WTC11 (cell line): ENCODE results near the gene USP7. TPM values are rescaled to one million over a fixed set of nuclear protein-coding genes. Genes with fewer than 3 reads are reported as not detected.
A peak's percentile ranks its signal among the peaks of the same experiment; 100 is the strongest.

Experiments used
- ATAC-seq: fragments of 200-7000 bp; cut with Tn5 transposase; 2 replicates; pipeline ENCODE4 v1.10.0; 2021; ENCODE audit warnings: mild to moderate bottlenecking, moderate library complexity
- CTCF ChIA-PET: fragments of 300-600 bp; sonication (Branson Sonifier 250); formaldehyde crosslinking; loops from one replicate; lab custom pipeline; 2021; ENCODE audit warnings: antibody characterized with exemption; lab: Charles Lee
- POLR2A ChIA-PET: fragments of 350-600 bp; sonication (Branson Sonifier 250); formaldehyde crosslinking; loops from one replicate; lab custom pipeline; 2021; ENCODE audit warnings: antibody characterized with exemption; lab: Charles Lee
- DNase-seq: peaks from one replicate; pipeline ENCODE4 v3.0.0; 2021; ENCODE audit warnings: low spot score
- H3K27ac Mint-ChIP-seq: 2 replicates; pipeline ENCODE4 v1.8.0; 2021; ENCODE audit warnings: mixed read lengths
- H3K27me3 Mint-ChIP-seq: 2 replicates; pipeline ENCODE4 v1.8.0; 2021; ENCODE audit warnings: low read depth, mild to moderate bottlenecking, moderate library complexity, mixed read lengths
- H3K36me3 Mint-ChIP-seq: 2 replicates; pipeline ENCODE4 v1.8.0; 2021; ENCODE audit warnings: mixed read lengths
- H3K4me1 Mint-ChIP-seq: 2 replicates; pipeline ENCODE4 v1.8.0; 2022; ENCODE audit warnings: mixed read lengths
- H3K4me3 Mint-ChIP-seq: 2 replicates; pipeline ENCODE4 v1.8.0; 2021; ENCODE audit warnings: mild to moderate bottlenecking, moderate library complexity, mixed read lengths
- H3K9me3 Mint-ChIP-seq: 2 replicates; pipeline ENCODE4 v1.8.0; 2021; ENCODE audit warnings: mixed read lengths
- AR ChIP-seq: fragments of 250-450 bp; sonication (Bioruptor Pico); IDR thresholded peaks from 2 replicates; pipeline ENCODE4 v1.9.0; 2021; ENCODE audit warnings: mild to moderate bottlenecking
- ARID4B ChIP-seq: sonication (generic); formaldehyde crosslinking; IDR thresholded peaks from 2 replicates; pipeline ENCODE4 v1.8.0; 2023; ENCODE audit warnings: missing genetic modification reagents, mild to moderate bottlenecking, borderline replicate concordance
- ATF6 ChIP-seq: sonication (generic); formaldehyde crosslinking; IDR thresholded peaks from 2 replicates; pipeline ENCODE4 v1.8.1; 2023; ENCODE audit warnings: mild to moderate bottlenecking, missing genetic modification reagents
- CBFB ChIP-seq: sonication (generic); formaldehyde crosslinking; IDR thresholded peaks from 2 replicates; pipeline ENCODE4 v1.8.1; 2022; ENCODE audit warnings: mild to moderate bottlenecking, low read depth, missing genetic modification reagents
- EMX1 ChIP-seq: fragments of 250-450 bp; sonication (Bioruptor Pico); IDR thresholded peaks from 2 replicates; pipeline ENCODE4 v1.8.0; 2021; ENCODE audit warnings: mild to moderate bottlenecking
- ETV6 ChIP-seq: sonication (generic); formaldehyde crosslinking; IDR thresholded peaks from 2 replicates; pipeline ENCODE4 v1.8.1; 2022; ENCODE audit warnings: mild to moderate bottlenecking, missing genetic modification reagents
- FOXP1 ChIP-seq: sonication (generic); formaldehyde crosslinking; IDR thresholded peaks from 2 replicates; pipeline ENCODE4 v1.8.0; 2022; ENCODE audit warnings: missing genetic modification reagents, mild to moderate bottlenecking, moderate library complexity, borderline replicate concordance
- GTF2I ChIP-seq: fragments of 250-450 bp; sonication (Bioruptor Pico); conservative IDR thresholded peaks from 2 replicates; pipeline ENCODE4 v1.4.0; 2021; ENCODE audit warnings: mild to moderate bottlenecking
- HMGXB4 ChIP-seq: sonication (generic); formaldehyde crosslinking; IDR thresholded peaks from 2 replicates; pipeline ENCODE4 v1.8.1; 2023; ENCODE audit warnings: mild to moderate bottlenecking, moderate library complexity, missing genetic modification reagents
- IRF1 ChIP-seq: sonication (generic); formaldehyde crosslinking; IDR thresholded peaks from 2 replicates; pipeline ENCODE4 v1.8.0; 2023; ENCODE audit warnings: missing genetic modification reagents
- IRF2 ChIP-seq: sonication (generic); formaldehyde crosslinking; IDR thresholded peaks from 2 replicates; pipeline ENCODE4 v1.8.0; 2022; ENCODE audit warnings: low read depth, missing genetic modification reagents, borderline replicate concordance
- JAZF1 ChIP-seq: fragments of 250-450 bp; sonication (Bioruptor Pico); IDR thresholded peaks from 2 replicates; pipeline ENCODE4 v1.9.0; 2021; ENCODE audit warnings: moderate library complexity, mild to moderate bottlenecking, inconsistent platforms
- MXD4 ChIP-seq: fragments of 250-450 bp; sonication (Bioruptor Pico); IDR thresholded peaks from 2 replicates; pipeline ENCODE4 v1.8.0; 2021; ENCODE audit warnings: mild to moderate bottlenecking, moderate library complexity, borderline replicate concordance
- NR1H2 ChIP-seq: sonication (generic); formaldehyde crosslinking; IDR thresholded peaks from 2 replicates; pipeline ENCODE4 v1.9.0; 2021; ENCODE audit warnings: mild to moderate bottlenecking, moderate library complexity, missing genetic modification reagents
- NR3C1 ChIP-seq: sonication (generic); formaldehyde crosslinking; conservative IDR thresholded peaks from 2 replicates; pipeline ENCODE4 v1.8.1; 2023; ENCODE audit warnings: low read depth, mild to moderate bottlenecking, missing genetic modification reagents
- TCF7 ChIP-seq: sonication (generic); formaldehyde crosslinking; IDR thresholded peaks from 2 replicates; pipeline ENCODE4 v1.8.0; 2022; ENCODE audit warnings: mild to moderate bottlenecking, low read depth, missing genetic modification reagents, moderate library complexity
- TEAD1 ChIP-seq: sonication (generic); formaldehyde crosslinking; IDR thresholded peaks from 2 replicates; pipeline ENCODE4 v1.8.0; 2022; ENCODE audit warnings: mild to moderate bottlenecking, missing genetic modification reagents
- TEAD4 ChIP-seq: sonication (generic); formaldehyde crosslinking; IDR thresholded peaks from 2 replicates; pipeline ENCODE4 v1.8.0; 2022; ENCODE audit warnings: mild to moderate bottlenecking, missing genetic modification reagents
- ZNF121 ChIP-seq: sonication (generic); formaldehyde crosslinking; IDR thresholded peaks from 2 replicates; pipeline ENCODE4 v1.8.0; 2023; ENCODE audit warnings: missing genetic modification reagents
- total RNA-seq: library from RNA; stranded (reverse); gene quantifications from 3 replicates; pipeline ENCODE4 v1.2.3, GENCODE V29; 2021

The USP7 gene
- total RNA-seq, 1 experiment from 2014 or later: 211 TPM

GRCh38 chr16:8948069-8948593, 15.6 kb downstream of the USP7 start:
- peaks cover 96% of the 10 kb centered on the region for H3K4me1 Mint-ChIP-seq
- TF ChIP-seq MXD4 (no peak), HMGXB4 (no peak), CBFB (no peak), TEAD4 (CRISPR knock-in tag) (no peak), AR (CRISPR knock-in tag) (no peak), ARID4B (CRISPR knock-in tag) (no peak), ATF6 (CRISPR knock-in tag) (no peak), IRF1 (no peak), GTF2I (CRISPR knock-in tag) (no peak), EMX1 (no peak), FOXP1 (CRISPR knock-in tag) (no peak), NR3C1 (CRISPR knock-in tag) (no peak), ETV6 (no peak), IRF2 (CRISPR knock-in tag) (no peak), ZNF121 (CRISPR knock-in tag) (no peak), TEAD1 (CRISPR knock-in tag) (no peak), NR1H2 (CRISPR knock-in tag) (no peak), JAZF1 (CRISPR knock-in tag) (no peak), TCF7 (CRISPR knock-in tag) (no peak)
- CTCF ChIA-PET: interaction anchor here (0.7 to 9.6 kb wide), 10 partner anchors 10 to 191 kb away, joined by 3 to 131 read pairs (median 3); no protein-coding TSS in a partner anchor
- no peak for ATAC-seq
- H3K27ac Mint-ChIP-seq: peak overlapping the region; percentile 82
- no peaks in the 10 kb centered on the region for H3K36me3 Mint-ChIP-seq
- no peaks in the 10 kb centered on the region for H3K9me3 Mint-ChIP-seq
- POLR2A ChIA-PET: no interaction called here
- no peaks in the 10 kb centered on the region for H3K27me3 Mint-ChIP-seq
- no peak for DNase-seq
- no peak overlapping the region for H3K4me3 Mint-ChIP-seq
